SK-N-SH (cell line): ENCODE data around the gene LARGE1.

Source experiments
- CTCF ChIP-seq: fragments of 200-600 bp; sonication (generic); IDR thresholded peaks from 2 replicates; pipeline ENCODE4 v1.6.1; 2017; ENCODE audit warnings: antibody characterized with exemption, mild to moderate bottlenecking, moderate library complexity
- EP300 ChIP-seq, 2 experiments: IDR thresholded peaks; 2 replicates each; pipeline versions ENCODE4 v1.4.0 to v1.6.1; 2012; ENCODE audit warnings: borderline replicate concordance in 1 of 2, low read depth in 1 of 2, low read length in 1 of 2
- FOSL2 ChIP-seq: IDR thresholded peaks from 2 replicates; pipeline ENCODE4 v1.4.0; 2012; ENCODE audit warnings: low read depth, mild to moderate bottlenecking, moderate library complexity, borderline replicate concordance
- MAX ChIP-seq: IDR thresholded peaks from 2 replicates; pipeline ENCODE4 v1.4.0; 2012; ENCODE audit warnings: low read depth
- NRF1 ChIP-seq: IDR thresholded peaks from 2 replicates; pipeline ENCODE4 v1.6.1; 2012; ENCODE audit warnings: low read depth, mild to moderate bottlenecking, low read length
- POLR2AphosphoS5 ChIP-seq: IDR thresholded peaks from 2 replicates; pipeline ENCODE4 v1.6.1; 2012; ENCODE audit warnings: low read depth, low read length
- RAD21 ChIP-seq: IDR thresholded peaks from 2 replicates; pipeline ENCODE4 v1.6.1; 2012; ENCODE audit warnings: mild to moderate bottlenecking, low read length
- RCOR1 ChIP-seq: fragments of 150-350 bp; IDR thresholded peaks from 2 replicates; pipeline ENCODE4 v1.6.1; 2017; ENCODE audit warnings: antibody characterized with exemption, low read length
- RFX5 ChIP-seq: IDR thresholded peaks from 2 replicates; pipeline ENCODE4 v1.6.1; 2012; ENCODE audit warnings: mild to moderate bottlenecking, improper control_type of control experiment, low read length
- RXRA ChIP-seq: IDR thresholded peaks from 2 replicates; pipeline ENCODE4 v1.4.0; 2012; ENCODE audit warnings: low read depth, mild to moderate bottlenecking, borderline replicate concordance
- TAF1 ChIP-seq: IDR thresholded peaks from 2 replicates; pipeline ENCODE4 v1.6.1; 2012; ENCODE audit warnings: low read depth, mild to moderate bottlenecking, low read length, moderate library complexity, borderline replicate concordance
- TEAD4 ChIP-seq: IDR thresholded peaks from 2 replicates; pipeline ENCODE4 v1.4.0; 2012; ENCODE audit warnings: mild to moderate bottlenecking, borderline replicate concordance; ENCODE audit not compliant: insufficient read depth
- USF1 ChIP-seq: IDR thresholded peaks from 2 replicates; pipeline ENCODE4 v1.4.0; 2012; ENCODE audit warnings: low read depth, borderline replicate concordance
- ZBTB33 ChIP-seq: IDR thresholded peaks from 2 replicates; pipeline ENCODE4 v1.4.0; 2012; ENCODE audit warnings: low read depth, borderline replicate concordance

GRCh38 chr22:33873666-33874065 is 46.6 kb downstream of the LARGE1 start:
- TF ChIP-seq CTCF (no peak), RXRA (no peak), EP300 (IDR thresholded peaks at IDR 0.05; ENCODE audit: borderline replicate concordance in 1 of 2, low read depth in 1 of 2, low read length in 1 of 2) (no peak), ZBTB33 (no peak), POLR2AphosphoS5 (no peak), TEAD4 (no peak), RCOR1 (no peak), USF1 (no peak), FOSL2 (no peak), TAF1 (no peak), RFX5 (no peak), RAD21 (no peak), MAX (no peak), NRF1 (no peak)
